Naive thymus-derived CD4-positive, alpha-beta T cell (primary cell): ENCODE results near the gene PKN2. TPM values are rescaled to one million over a fixed set of nuclear protein-coding genes. Genes with fewer than 3 reads are reported as not detected.
"Not testable (repeated sequence)": the region's sequence is repeated elsewhere in the genome, so short reads cannot be mapped to it uniquely, and the experiment has no call there.

Experiments
- ATAC-seq: fragments of 150-1000 bp; cut with Tn5 transposase; 2 replicates; pipeline ENCODE4 v1.10.0; 2021; ENCODE audit warnings: mild to moderate bottlenecking, moderate library complexity
- CTCF ChIA-PET: fragments of 350-600 bp; sonication (Branson Sonifier 250); formaldehyde crosslinking; loops from one replicate; lab custom pipeline; 2021; ENCODE audit warnings: antibody characterized with exemption; lab: Charles Lee
- POLR2A ChIA-PET: fragments of 350-600 bp; sonication (Branson Sonifier 250); formaldehyde crosslinking; loops from one replicate; lab custom pipeline; 2021; ENCODE audit warnings: antibody characterized with exemption, inconsistent platforms; lab: Charles Lee
- DNase-seq, 9 donors: peaks; one replicate each; pipeline versions ENCODE4 v3.0.0 to v3.0.0-alpha.2; 2020 to 2022; ENCODE audit warnings: mixed read lengths in 1 of 9
- H3K27ac ChIP-seq: one replicate; pipeline ENCODE4 v1.7.0; 2013; ENCODE audit warnings: mild to moderate bottlenecking, low read depth, low read length, moderate library complexity
- H3K27me3 ChIP-seq, 2 donors: one replicate each; pipeline ENCODE4 v1.7.0; 2013; ENCODE audit warnings: low read length in 2 of 2, mild to moderate bottlenecking in 2 of 2, moderate library complexity in 2 of 2; ENCODE audit not compliant: control insufficient read depth in 2 of 2, insufficient read depth in 2 of 2
- H3K36me3 ChIP-seq, 3 experiments: 1 replicate in 2 of 3; 2 replicates in 1 of 3; pipeline ENCODE4 v1.7.0; 2013; ENCODE audit warnings: low read length in 3 of 3, mild to moderate bottlenecking in 3 of 3, moderate library complexity in 1 of 3; ENCODE audit not compliant: insufficient read depth in 3 of 3, control insufficient read depth in 2 of 3
- H3K4me1 ChIP-seq, 2 donors: one replicate each; pipeline ENCODE4 v1.7.0; 2013; ENCODE audit warnings: low read length in 2 of 2, mild to moderate bottlenecking in 2 of 2, moderate library complexity in 1 of 2; ENCODE audit not compliant: control insufficient read depth in 2 of 2, insufficient read depth in 2 of 2
- H3K4me3 ChIP-seq: 2 replicates; pipeline ENCODE4 v1.7.0; 2013; ENCODE audit warnings: mild to moderate bottlenecking, low read length
- H3K9me3 ChIP-seq, 3 experiments: 1 replicate in 2 of 3; 2 replicates in 1 of 3; pipeline ENCODE4 v1.7.0; 2013; ENCODE audit warnings: low read length in 3 of 3; ENCODE audit not compliant: control insufficient read depth in 2 of 3
- H3K27ac Mint-ChIP-seq, 9 donors: one replicate each; pipeline ENCODE4 v1.8.0; 2020 to 2022; ENCODE audit warnings: mixed read lengths in 9 of 9, mild to moderate bottlenecking in 8 of 9, moderate library complexity in 5 of 9, inconsistent platforms in 2 of 9
- H3K27me3 Mint-ChIP-seq, 5 donors: one replicate each; pipeline ENCODE4 v1.8.0; 2021 to 2022; ENCODE audit warnings: mixed read lengths in 5 of 5, mild to moderate bottlenecking in 1 of 5
- H3K36me3 Mint-ChIP-seq, 5 donors: one replicate each; pipeline ENCODE4 v1.8.0; 2020 to 2022; ENCODE audit warnings: mixed read lengths in 5 of 5, mild to moderate bottlenecking in 3 of 5, inconsistent platforms in 1 of 5
- H3K4me1 Mint-ChIP-seq, 7 donors: one replicate each; pipeline ENCODE4 v1.8.0; 2020 to 2022; ENCODE audit warnings: mixed read lengths in 7 of 7, mild to moderate bottlenecking in 3 of 7, inconsistent platforms in 1 of 7
- H3K4me3 Mint-ChIP-seq, 10 donors: one replicate each; pipeline ENCODE4 v1.8.0; 2020 to 2022; ENCODE audit warnings: mild to moderate bottlenecking in 10 of 10, mixed read lengths in 10 of 10, moderate library complexity in 6 of 10, inconsistent platforms in 2 of 10
- H3K9me3 Mint-ChIP-seq, 11 donors: one replicate each; pipeline ENCODE4 v1.8.0; 2020 to 2022; ENCODE audit warnings: mixed read lengths in 11 of 11, mild to moderate bottlenecking in 4 of 11, inconsistent platforms in 1 of 11, moderate library complexity in 1 of 11
- intact Hi-C, 2 donors: fragments of 100-400 bp; cut with micrococcal nuclease; formaldehyde crosslinking; loops; one replicate each; pipeline ENCODE4 v1.15.1; 2023
- polyA plus RNA-seq, 2 donors: library from polyadenylated mRNA; unstranded; fragments of 300-500 nt; fragmentation: Illumina TruSeq; gene quantifications; one replicate each; pipeline ENCODE4 v1.2.3, GENCODE V29; 2021
- total RNA-seq, 6 experiments: library from RNA in 5 of 6; stranded (reverse) in 5 of 6; gene quantifications; 1 replicate in 5 of 6; 2 replicates in 1 of 6; pipeline ENCODE4 v1.2.3 and lab custom pipeline; 2021 to 2026

PKN2 gene
- total and polyA plus RNA-seq, 7 experiments from 2014 or later, result 9.0 to 53.8 (median 44.2) TPM

- ATAC-seq (no peak), DNase-seq (no peak)
- no peak overlapping the region for H3K4me3 ChIP-seq
- Mint-ChIP-seq H3K4me3 (no peak overlapping the region), H3K9me3 (peaks cover 0 to 2% (median 0%) of the 10 kb centered on the region in 11 donors), H3K36me3 (peaks cover 0 to 33% (median 16%) of the 10 kb centered on the region in 5 donors), H3K4me1 (peaks cover 16 to 67% (median 58%) of the 10 kb centered on the region in 7 donors), H3K27ac (no peak overlapping the region), H3K27me3 (no peaks in the 10 kb centered on the region)
- no peaks in the 10 kb centered on the region for H3K9me3 ChIP-seq
- intact Hi-C loops, result loop anchor here in 1 of 2 donors (2.0 kb wide), 1 partner anchor 16 kb away; the partner anchor contains the start of gene PKN2
- POLR2A ChIA-PET, result no interaction called here
- CTCF ChIA-PET, result no interaction called here
- H3K27ac ChIP-seq, result no peak overlapping the region
- H3K4me1 ChIP-seq, result no peaks in the 10 kb centered on the region
- H3K36me3 ChIP-seq, result no peaks in the 10 kb centered on the region
- no peaks in the 10 kb centered on the region for H3K27me3 ChIP-seq
Measured at GRCh38 chr1:88700425-88701013, 16.4 kb downstream of the PKN2 start.

- Histone ChIP-seq H3K9me3 (no peaks in the 10 kb centered on the region), H3K36me3 (no peaks in the 10 kb centered on the region), H3K27me3 (no peaks in the 10 kb centered on the region), H3K4me3 (no peak overlapping the region), H3K27ac (no peak overlapping the region), H3K4me1 (no peaks in the 10 kb centered on the region)
- Mint-ChIP-seq H3K9me3 (peaks cover 0 to 4% (median 0%) of the 10 kb centered on the region in 11 donors), H3K27me3 (no peaks in the 10 kb centered on the region), H3K36me3 (peaks cover 0 to 36% (median 19%) of the 10 kb centered on the region in 5 donors), H3K4me1 (peaks cover 10 to 60% (median 50%) of the 10 kb centered on the region in 7 donors), H3K4me3 (no peak overlapping the region), H3K27ac (peak overlapping the region in 1 of 9 donors; percentile 19)
- intact Hi-C loops, result loop anchor here in 1 of 2 donors (2.0 kb wide), 1 partner anchor 16 kb away; the partner anchor contains the start of gene PKN2
- CTCF ChIA-PET, result no interaction called here
- POLR2A ChIA-PET, result interaction anchor here (0.6 kb wide), 1 partner anchor 51 kb away, joined by 3 read pairs; no protein-coding TSS in a partner anchor
- no peak for DNase-seq
- ATAC-seq, result peak; percentile 85
Measured at GRCh38 chr1:88701275-88701674, 17.2 kb downstream of the PKN2 start.

GRCh38 chr1:88701793-88702192 lies 17.7 kb downstream of the PKN2 start:
- POLR2A ChIA-PET, result interaction anchor here (0.6 kb wide), 1 partner anchor 51 kb away, joined by 3 read pairs; no protein-coding TSS in a partner anchor
- not testable (repeated sequence) for DNase-seq, H3K36me3 ChIP-seq, H3K4me1 ChIP-seq, H3K27me3 ChIP-seq, H3K9me3 Mint-ChIP-seq, H3K27me3 Mint-ChIP-seq, H3K9me3 ChIP-seq, H3K27ac ChIP-seq, H3K4me3 ChIP-seq
- intact Hi-C loops, result loop anchor here in 1 of 2 donors (2.0 kb wide), 1 partner anchor 17 kb away; the partner anchor contains the start of gene PKN2
- ATAC-seq, result peak; percentile 52
- H3K36me3 Mint-ChIP-seq, result peaks cover 0 to 40% (median 19%) of the 10 kb centered on the region in 5 donors
- H3K27ac Mint-ChIP-seq, result peak overlapping the region in 1 of 9 donors; percentile 19
- CTCF ChIA-PET, result interaction anchor here (0.6 kb wide), 1 partner anchor 1448 kb away, joined by 5 read pairs; no protein-coding TSS in a partner anchor
- peaks cover 10 to 57% (median 48%) of the 10 kb centered on the region in 7 donors for H3K4me1 Mint-ChIP-seq
- peak overlapping the region in 1 of 10 donors; percentile 14 for H3K4me3 Mint-ChIP-seq

GRCh38 chr1:88708011-88708410 lies 23.9 kb downstream of the PKN2 start:
- ATAC-seq (no peak), DNase-seq (no peak)
- no peak overlapping the region for H3K27ac ChIP-seq
- no peaks in the 10 kb centered on the region for H3K27me3 Mint-ChIP-seq
- no peaks in the 10 kb centered on the region for H3K27me3 ChIP-seq
- peaks cover 5 to 49% (median 19%) of the 10 kb centered on the region in 5 donors for H3K36me3 Mint-ChIP-seq
- H3K9me3 Mint-ChIP-seq, result peaks cover 0 to 8% (median 0%) of the 10 kb centered on the region in 11 donors
- no peaks in the 10 kb centered on the region for H3K9me3 ChIP-seq
- ChIA-PET CTCF (no interaction called here), POLR2A (no interaction called here)
- H3K4me3 Mint-ChIP-seq, result no peak overlapping the region
- no peaks in the 10 kb centered on the region for H3K4me1 ChIP-seq
- peaks cover 0 to 3% (median 0%) of the 10 kb centered on the region in 3 experiments for H3K36me3 ChIP-seq
- H3K27ac Mint-ChIP-seq, result no peak overlapping the region
- intact Hi-C loops, result no loop called here
- H3K4me1 Mint-ChIP-seq, result peaks cover 5 to 33% (median 18%) of the 10 kb centered on the region in 7 donors
- no peak overlapping the region for H3K4me3 ChIP-seq

- peaks cover 9 to 72% (median 46%) of the 10 kb centered on the region in 5 donors for H3K36me3 Mint-ChIP-seq
- H3K9me3 ChIP-seq, H3K27ac Mint-ChIP-seq, H3K4me3 ChIP-seq, intact Hi-C loops, DNase-seq, H3K4me1 ChIP-seq, H3K36me3 ChIP-seq, CTCF ChIA-PET, H3K27me3 Mint-ChIP-seq, H3K27me3 ChIP-seq, H3K27ac ChIP-seq, POLR2A ChIA-PET, ATAC-seq, H3K4me3 Mint-ChIP-seq: not testable (repeated sequence)
- H3K9me3 Mint-ChIP-seq, result peaks cover 0 to 37% (median 7%) of the 10 kb centered on the region in 11 donors
- peaks cover 13 to 59% (median 47%) of the 10 kb centered on the region in 7 donors for H3K4me1 Mint-ChIP-seq
Measured at GRCh38 chr1:88712907-88713306, 28.8 kb downstream of the PKN2 start.

GRCh38 chr1:88716571-88716970 lies 32.5 kb downstream of the PKN2 start:
- H3K9me3 ChIP-seq, H3K27ac ChIP-seq, H3K4me3 ChIP-seq, POLR2A ChIA-PET, H3K36me3 ChIP-seq, H3K4me1 ChIP-seq, H3K27me3 Mint-ChIP-seq, intact Hi-C loops, ATAC-seq, DNase-seq, H3K4me3 Mint-ChIP-seq, H3K27me3 ChIP-seq, CTCF ChIA-PET: not testable (repeated sequence)
- Mint-ChIP-seq H3K27ac (peak overlapping the region in 1 of 9 donors; percentile 28), H3K4me1 (peaks cover 10 to 74% (median 63%) of the 10 kb centered on the region in 7 donors), H3K36me3 (peaks cover 4 to 67% (median 39%) of the 10 kb centered on the region in 5 donors), H3K9me3 (peaks cover 0 to 37% (median 7%) of the 10 kb centered on the region in 11 donors)
